NK-92 treated with Interleukin-12 subunit alpha and Interleukin-12 subunit beta, amount 100 ng/mL, for 24 hours (cell line): ENCODE measurements around the gene FAH.
A peak's percentile ranks its signal among the peaks of the same experiment; 100 is the strongest.
"Not testable (repeated sequence)": the region's sequence is repeated elsewhere in the genome, so short reads cannot be mapped to it uniquely, and the experiment has no call there.

ENCODE experiments used
- DNase-seq: peaks from one replicate; lab custom pipeline; 2025; lab: John Stamatoyannopoulos, UW

FAH gene

DNA sequence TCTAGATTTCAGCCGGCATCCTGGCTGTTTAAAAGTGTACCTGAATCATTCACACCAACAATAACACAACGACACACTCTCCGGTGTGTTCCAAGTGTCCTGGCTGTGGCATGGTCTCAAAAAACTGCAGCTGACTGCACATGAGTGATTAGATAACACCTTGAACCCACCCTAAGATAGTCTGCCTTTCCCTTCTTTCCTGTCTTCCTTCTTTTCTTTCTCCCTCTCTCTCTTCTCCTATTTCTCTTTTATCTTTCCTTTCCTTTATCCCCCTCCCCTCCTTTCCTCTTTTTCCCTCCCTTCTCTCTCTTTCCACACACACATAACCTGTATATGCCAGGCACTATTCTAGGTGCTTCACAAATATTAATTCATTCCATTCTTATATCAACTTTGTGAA lies 1.2 kb upstream of the FAH start:
- no peak for DNase-seq

- DNase-seq, result peak; percentile 98
Observed at GRCh38 chr15:80152180-80152895, 461 bp upstream of the FAH start.

GRCh38 chr15:80153900-80154299 lies 1.1 kb downstream of the FAH start:
- no peak for DNase-seq

- DNase-seq, result no peak
Observed at GRCh38 chr15:80154336-80154735, 1.5 kb downstream of the FAH start.

- no peak for DNase-seq
Observed at GRCh38 chr15:80155001-80155377, 2.2 kb downstream of the FAH start.

- DNase-seq, result not testable (repeated sequence)
Observed at GRCh38 chr15:80155378-80156175, 2.8 kb downstream of the FAH start.

DNA sequence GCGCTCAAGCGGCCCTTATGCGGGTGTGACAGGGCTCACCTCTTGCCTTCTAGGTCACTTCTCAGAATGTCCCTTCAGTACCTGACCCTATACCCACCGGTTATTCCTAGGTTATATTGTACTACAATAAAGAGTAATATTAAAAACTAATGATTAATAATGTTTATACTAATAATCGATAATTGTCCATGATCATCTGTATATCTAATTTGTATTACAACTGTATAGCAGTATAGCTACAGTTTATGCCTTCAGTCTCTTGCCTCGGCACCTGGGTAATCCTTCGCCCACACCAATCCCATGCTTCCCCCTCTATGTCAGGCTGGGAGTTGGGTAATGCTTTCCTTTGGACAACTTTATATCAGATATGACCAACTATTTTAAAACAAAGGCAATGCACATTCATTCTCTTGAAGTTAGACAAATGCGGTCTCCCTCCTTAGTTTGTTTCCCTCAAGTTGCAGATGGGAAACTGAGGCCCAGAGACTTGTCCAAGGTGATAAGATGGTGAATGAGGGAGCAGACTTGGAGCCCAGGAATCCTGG lies 3.4 kb downstream of the FAH start:
- no peak for DNase-seq

GRCh38 chr15:80157215-80157614 lies 4.4 kb downstream of the FAH start:
- DNase-seq, result no peak

GRCh38 chr15:80159301-80159700 lies 6.5 kb downstream of the FAH start:
- DNase-seq, result no peak

- DNase-seq, result peak; percentile 85
Observed at GRCh38 chr15:80159811-80160569, 7.2 kb downstream of the FAH start.

- DNase-seq, result peak; percentile 82
Observed at GRCh38 chr15:80160570-80161156, 7.9 kb downstream of the FAH start.

DNA sequence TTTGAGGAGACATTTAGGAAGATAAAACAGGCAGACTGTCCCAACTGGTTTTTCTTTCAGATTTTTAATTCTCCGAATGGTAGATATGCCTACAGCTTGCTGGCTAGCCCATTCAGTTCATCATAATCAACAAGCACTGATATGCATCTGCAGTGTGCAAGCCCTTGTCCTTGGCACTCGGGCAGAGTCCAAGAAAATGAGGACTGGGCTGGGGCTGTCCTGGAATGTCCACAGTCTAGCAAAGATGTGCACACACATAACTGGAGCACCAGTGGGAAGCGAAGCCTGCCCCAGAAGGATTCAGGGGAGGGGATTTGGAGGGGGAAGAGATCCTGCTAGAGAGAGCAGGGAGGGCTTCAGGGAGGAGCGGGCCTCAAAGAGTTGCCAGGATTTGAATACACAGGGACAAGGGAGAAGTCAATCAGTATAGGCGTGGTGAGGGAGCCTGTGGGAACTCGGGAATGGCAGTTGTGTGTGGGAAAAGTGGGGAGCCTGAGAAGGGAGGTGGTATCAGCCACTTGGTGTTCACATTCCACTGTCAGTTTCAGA lies 8.7 kb downstream of the FAH start:
- no peak for DNase-seq

DNA sequence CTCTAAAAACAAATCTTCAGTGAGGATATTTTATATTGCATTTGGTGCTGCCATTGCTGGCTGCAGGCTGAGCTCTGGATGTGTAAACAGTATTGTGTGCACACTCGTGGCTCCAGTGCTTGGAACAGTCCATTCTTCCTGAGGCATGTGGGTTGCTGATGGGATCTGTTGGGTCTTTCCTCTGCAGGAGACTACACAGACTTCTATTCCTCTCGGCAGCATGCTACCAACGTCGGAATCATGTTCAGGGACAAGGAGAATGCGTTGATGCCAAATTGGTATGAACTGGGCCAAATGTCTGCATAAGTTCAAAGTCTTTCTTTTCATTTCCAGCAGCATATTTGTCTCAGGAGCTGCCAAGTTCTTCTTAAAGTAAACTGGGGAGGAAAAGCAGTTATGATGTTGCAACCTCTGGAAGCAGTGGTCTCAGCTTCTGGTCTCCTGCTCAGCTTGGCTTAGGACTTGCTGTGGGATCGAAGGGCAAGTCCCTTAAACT lies 9.3 kb downstream of the FAH start:
- DNase-seq, result no peak

GRCh38 chr15:80163217-80163616 lies 10.4 kb downstream of the FAH start:
- DNase-seq, result no peak

DNA sequence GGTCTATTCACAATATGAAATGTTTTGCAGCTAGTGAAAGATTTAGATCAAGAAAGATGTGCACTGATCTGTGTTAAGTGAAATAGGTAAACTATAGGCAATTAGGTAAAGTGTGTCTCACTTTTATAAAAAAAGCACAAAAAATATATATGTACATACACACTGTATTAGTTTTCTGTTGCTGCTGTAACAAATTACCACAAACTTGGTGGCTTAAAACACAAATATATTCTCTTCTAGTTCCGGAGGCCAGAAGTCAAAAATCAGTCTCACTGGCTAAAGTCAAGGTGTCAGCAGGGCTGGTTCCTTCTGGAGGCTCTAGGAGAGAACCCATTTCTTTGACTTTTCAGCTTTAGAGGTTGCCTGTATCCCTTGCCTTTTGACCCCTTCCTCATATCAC lies 11.1 kb downstream of the FAH start:
- no peak for DNase-seq

- DNase-seq, result no peak
Observed at GRCh38 chr15:80167936-80168335, 15.1 kb downstream of the FAH start.

DNA sequence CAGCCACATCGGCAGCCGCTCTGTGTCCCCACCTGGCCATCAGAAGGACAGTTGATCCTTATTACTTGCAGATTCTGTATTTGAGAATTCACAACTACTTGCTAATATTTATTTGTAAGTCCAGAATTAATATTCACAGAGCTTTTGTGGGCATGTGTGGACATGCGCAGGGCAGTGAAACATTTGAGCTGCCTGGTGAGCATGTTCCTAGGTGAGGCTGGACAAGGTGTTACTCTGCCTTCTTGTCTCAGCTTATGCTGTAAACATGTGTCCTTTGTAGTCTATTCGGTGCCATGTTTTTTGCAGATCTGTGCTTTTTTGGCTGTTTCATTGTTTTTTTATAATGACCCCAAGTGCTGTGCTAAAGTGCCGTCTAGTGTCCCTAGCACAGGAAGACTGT lies 15.6 kb downstream of the FAH start:
- no peak for DNase-seq

- DNase-seq, result no peak
Observed at GRCh38 chr15:80169768-80170357, 17.1 kb downstream of the FAH start.

DNA sequence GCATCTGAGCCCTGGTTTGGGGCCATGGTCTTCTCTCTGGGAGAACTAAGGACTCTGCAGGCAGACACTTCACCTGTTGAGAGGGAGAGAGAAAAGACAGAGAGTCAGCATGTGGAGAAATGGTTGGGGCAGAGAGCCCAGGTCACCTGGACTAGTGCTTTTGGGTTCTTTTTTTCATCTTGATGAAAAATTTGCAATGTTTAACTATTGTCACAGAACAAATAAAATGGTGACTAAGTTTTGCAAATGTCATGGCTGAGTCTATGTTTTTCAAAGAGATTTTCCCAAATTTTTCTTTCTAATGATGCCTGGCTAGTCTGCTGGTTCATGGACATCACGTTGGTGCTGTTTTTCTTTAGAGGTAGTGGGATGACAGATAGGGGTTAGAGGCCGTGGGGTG lies 17.8 kb downstream of the FAH start:
- DNase-seq, result no peak

- DNase-seq, result no peak
Observed at GRCh38 chr15:80171787-80172186, 19.0 kb downstream of the FAH start.

DNA sequence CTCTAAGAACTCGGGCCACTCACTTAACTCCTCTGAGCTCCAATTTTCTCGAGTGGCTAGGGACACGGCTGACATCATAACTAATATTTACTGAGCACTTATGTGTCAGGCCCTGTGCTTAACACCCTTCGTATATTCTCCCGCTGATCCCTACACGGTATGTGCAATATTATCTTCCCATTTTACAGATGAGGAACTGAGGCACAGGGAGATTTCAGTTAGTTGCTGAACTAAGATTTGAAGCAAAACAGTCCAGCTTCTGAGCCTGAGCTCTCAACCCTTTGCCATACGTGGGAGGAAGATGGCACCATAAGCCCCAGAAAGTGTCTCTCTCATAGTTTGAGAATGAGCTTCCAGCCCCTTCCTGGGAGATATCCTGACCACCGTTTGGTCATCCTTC lies 19.6 kb downstream of the FAH start:
- no peak for DNase-seq
